Myocyte (in vitro differentiated cells): ENCODE measurements around the gene PLAC8L1. TPM values are rescaled to one million over a fixed set of nuclear protein-coding genes. Genes with fewer than 3 reads are reported as not detected.

Experiments
- DNase-seq: peaks from one replicate; pipeline ENCODE4 v3.0.0-alpha.2; 2012; ENCODE audit warnings: low read depth
- total RNA-seq: library from RNA; depleted of rRNA; stranded (reverse); fragments of >200 nt; gene quantifications from 2 replicates; pipeline ENCODE4 v1.2.3, GENCODE V29; 2014

Gene PLAC8L1
- total RNA-seq, 1 donor from 2014 or later: not detected

DNA sequence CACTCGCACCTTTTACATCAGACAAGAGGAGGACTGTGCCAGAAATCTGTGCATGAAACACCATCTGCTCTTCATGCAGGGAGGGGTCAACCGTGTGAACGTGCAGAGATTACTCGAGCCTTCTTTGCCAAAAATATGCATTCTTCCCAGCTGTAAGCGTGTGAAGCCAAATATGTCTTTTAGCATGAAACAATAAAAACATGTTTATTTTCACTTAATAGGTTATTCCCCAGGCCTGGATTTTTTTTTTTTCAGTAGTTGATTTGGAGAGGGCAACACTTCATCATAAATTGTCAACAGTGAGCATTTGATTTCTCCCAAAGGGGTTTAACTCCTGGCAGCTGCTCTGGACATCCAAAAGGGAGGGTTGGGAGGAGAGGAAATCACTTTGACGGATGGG, 23.8 kb downstream of the PLAC8L1 start:
- peak; percentile 18 for DNase-seq

- peak; percentile 89 for DNase-seq
These were observed 25.5 kb downstream of the PLAC8L1 start for GRCh38 chr5:146079695-146080373.

GRCh38 chr5:146078566-146078965, 26.8 kb downstream of the PLAC8L1 start:
- no peak for DNase-seq

- DNase-seq: no peak
These were observed 28.9 kb downstream of the PLAC8L1 start for GRCh38 chr5:146076455-146076854.

- no peak for DNase-seq
These were observed 29.3 kb downstream of the PLAC8L1 start for GRCh38 chr5:146076028-146076427.

DNA sequence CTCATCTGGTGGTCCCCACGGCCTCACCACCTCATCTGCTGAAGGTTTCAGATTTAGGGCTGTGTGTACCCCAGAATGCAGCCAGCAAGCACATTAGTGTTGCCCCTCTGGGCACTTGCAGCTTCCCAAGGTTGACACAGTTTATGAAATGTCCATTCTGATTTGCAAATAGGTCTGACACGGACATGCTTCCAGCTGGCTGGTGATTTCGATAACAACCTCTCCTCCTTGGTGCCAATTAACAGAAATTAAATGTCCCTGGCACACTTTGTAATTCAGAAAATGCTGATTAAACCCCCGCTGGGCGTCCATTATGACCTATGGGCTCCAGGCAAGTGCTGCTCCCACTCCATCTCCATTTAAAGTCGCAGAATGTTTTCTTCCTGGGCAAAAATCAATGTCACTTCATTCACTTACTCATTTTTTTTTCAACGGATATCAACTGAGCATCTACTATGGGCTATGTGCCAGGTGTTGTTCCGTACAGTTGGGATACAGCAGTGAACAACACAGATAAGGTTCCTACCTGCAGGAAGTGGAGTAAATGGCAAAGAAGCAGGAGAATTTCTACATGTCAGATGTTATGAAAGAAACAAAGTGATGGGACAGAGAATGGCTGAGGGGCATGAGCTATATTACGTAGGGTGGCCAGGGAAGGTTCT, 32.0 kb downstream of the PLAC8L1 start:
- no peak for DNase-seq

DNA sequence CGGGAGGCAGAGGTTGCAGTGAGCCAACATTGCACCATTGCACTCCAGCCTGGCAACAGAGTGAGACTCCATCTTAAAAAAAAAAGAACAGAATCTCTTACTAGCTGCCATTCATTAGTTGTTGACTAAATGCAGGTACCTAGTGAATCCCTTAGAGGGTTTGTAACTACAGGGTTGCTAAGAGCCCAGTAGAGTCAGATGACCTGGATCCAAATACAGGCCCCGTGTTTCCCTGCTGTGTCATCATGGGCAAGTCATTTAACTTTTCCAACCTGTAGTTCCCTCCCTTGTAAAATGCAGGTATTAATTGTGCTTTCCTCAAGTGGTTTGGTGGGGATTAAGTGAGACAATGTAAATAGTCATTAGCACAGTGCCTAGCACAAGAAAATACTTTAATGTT, 32.8 kb downstream of the PLAC8L1 start:
- DNase-seq: no peak

DNA sequence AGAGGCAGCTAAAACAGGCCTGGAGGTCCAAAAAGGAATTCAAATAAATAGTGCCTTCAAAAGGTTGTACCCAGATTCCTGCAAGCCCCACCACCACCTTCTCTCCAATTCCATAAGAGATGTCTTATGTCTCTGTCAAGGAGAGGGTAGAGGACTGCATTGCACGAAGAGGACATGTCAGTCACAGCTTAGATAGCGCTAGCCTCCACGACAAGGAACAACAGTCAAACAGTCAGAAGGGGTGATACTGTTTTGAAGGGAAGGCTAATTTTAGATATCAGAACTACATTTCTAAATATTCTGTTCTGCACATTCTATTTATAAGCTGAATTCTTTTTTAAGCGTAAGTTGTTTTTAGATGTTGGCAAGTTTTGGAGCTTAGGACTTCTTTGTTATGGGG, 34.2 kb downstream of the PLAC8L1 start:
- DNase-seq: no peak

DNA sequence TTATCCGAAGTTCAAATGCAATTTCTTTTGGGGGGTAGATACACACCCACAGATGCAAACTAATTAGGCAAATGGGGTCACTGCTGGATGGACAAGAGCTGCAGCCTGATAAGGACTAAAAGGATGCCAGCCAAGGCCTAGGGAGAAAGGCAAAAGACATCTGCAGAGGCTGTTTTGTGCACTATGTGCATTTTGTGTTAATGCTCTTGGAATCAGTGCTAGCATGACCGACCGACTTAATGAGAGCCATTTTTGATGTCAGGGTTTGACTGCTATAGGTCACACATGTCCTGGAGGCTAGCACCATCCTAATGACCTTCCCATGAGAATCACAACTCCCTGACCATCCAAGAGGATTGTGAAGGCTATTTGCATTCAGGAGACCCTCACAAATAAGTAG, 34.6 kb downstream of the PLAC8L1 start:
- no peak for DNase-seq

DNA sequence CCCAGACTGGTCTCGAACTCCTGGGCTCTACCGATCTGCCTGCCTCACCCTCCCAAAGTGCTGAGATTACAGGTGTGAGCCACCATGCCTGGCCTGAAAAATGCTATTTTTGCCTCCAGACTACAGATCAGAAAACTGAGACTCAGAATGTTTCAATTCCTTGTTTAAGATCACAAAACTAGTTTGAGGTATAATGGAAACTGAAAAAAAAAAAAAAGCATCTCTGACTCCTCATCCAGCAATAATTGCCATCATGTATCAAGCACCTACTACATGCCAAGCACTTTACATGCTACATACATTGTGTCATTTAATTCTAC, 35.6 kb downstream of the PLAC8L1 start:
- DNase-seq: no peak

GRCh38 chr5:146068977-146069779, 36.2 kb downstream of the PLAC8L1 start:
- DNase-seq: no peak

DNA sequence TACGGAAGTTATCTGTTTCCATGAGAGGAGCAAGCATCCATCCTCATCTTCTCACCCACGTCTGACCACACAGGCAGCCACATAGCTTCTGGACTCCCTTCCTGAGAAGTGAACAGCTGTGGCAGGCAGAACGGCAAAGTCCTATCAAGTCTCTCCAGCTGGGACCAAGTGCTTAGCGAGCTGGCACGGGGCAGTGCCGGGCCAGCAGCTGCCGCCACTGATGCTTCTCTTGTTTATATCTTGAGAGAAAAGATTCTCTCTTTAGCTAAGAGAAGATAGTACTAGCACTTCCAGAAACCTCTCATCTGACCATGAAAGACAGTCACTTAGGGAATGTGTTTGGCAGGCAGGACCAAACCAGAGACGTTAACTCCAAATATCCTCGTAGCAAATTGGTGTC, 37.2 kb downstream of the PLAC8L1 start:
- peak; percentile 74 for DNase-seq

- DNase-seq: no peak
These were observed 38.4 kb downstream of the PLAC8L1 start for GRCh38 chr5:146066968-146067367.

- no peak for DNase-seq
These were observed 45.2 kb downstream of the PLAC8L1 start for GRCh38 chr5:146060221-146060585.

GRCh38 chr5:146059460-146060220, 45.7 kb downstream of the PLAC8L1 start:
- no peak for DNase-seq

GRCh38 chr5:146055432-146055831, 49.9 kb downstream of the PLAC8L1 start:
- no peak for DNase-seq

GRCh38 chr5:146052780-146053179, 52.6 kb downstream of the PLAC8L1 start:
- no peak for DNase-seq

- peak; percentile 59 for DNase-seq
These were observed 53.7 kb downstream of the PLAC8L1 start for GRCh38 chr5:146051678-146052077.

- no peak for DNase-seq
These were observed 55.3 kb downstream of the PLAC8L1 start for GRCh38 chr5:146050086-146050485.

DNA sequence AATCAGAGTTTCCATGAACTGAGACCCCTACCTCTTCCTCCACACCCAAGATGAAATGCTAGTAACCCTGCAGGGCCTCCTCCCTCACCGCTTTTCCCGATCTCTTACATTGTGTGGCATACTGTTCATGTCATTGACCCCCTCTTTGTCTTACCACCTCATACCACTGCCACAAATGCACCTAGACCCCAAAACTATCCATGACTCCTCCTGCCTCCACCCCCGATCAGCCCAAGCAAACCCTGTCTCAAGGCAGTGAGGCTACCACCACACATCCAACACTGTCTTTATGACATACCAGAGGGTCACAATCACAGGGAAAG, 55.7 kb downstream of the PLAC8L1 start:
- no peak for DNase-seq

DNA sequence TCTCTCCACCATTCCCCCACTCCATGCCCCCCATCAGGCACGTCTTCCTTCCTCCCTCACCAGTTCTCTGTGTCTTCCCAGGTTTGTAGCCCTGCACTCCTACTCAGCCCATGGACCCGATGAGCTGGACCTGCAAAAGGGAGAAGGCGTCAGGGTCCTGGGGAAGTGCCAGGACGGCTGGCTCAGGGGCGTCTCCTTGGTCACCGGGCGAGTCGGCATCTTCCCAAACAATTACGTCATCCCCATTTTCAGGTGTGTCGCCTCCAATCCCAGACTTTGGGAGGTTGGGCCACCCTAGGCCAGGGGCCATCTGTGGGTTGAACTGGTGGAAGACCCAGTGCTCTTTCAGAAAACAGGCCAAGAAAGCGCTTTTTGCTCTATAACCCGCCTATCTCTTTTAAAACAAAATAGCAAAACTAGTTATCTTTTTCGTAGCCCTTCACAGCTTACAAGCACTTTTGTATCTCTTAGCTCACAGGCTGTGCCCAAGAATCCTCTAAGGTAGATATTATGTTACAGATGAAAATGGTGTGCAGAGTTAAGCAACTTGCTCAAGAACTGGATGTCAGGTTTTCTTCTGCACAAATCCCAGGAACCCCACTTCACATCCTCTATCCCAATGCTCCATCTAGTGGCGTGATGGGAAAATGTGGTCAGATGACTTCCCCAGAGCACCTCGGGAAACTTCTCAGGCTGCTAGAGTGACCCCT, 56.2 kb downstream of the PLAC8L1 start:
- peak; percentile 84 for DNase-seq
